ENCODE data around the gene ENO2. TPM values are rescaled to one million over a fixed set of nuclear protein-coding genes. Genes with fewer than 3 reads are reported as not detected.
A peak's percentile ranks its signal among the peaks of the same experiment; 100 is the strongest.

ENO2 gene
- total and polyA plus RNA-seq, 2 experiments from 2014 or later: 43.5 to 53.5 TPM

DNA sequence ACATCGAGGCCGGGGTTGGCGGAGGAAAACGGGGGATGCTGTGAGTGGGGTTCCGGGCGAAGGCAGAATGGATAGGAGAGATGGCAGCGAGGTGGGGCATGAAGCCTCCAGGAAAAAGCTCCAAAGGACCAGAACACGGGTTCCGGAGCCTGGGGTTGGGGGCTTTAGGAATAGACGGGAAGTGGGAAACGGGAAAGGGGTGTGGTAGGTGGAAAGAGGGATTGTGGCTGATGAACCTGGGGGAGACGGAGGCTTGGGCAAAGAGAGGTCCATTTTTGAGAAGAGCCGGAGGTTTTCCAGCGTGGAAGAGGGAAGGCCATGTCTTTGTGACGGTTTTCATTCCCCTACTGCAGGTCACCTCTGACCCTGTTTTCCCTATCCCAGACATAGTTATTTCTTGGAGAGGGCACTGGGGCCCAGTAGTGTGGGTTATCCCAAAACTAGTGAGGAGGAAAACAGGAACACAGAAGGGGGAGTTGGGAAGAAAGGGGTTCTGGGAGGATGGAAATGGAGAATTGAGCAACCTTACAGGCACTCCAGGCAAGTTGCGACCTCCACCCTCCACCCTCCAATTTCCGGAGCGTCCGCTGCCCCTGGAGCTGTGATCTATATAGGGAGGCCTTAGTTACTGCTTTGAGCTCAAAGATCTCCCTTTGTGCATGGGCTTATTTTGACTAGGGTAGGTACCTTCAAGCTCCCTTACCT is 14.5 kb downstream of the ENO2 start:
- no peak for ATAC-seq
- Mint-ChIP-seq H3K4me3 (peak overlapping the region; percentile 97), H3K4me1 (peaks cover 53% of the 10 kb centered on the region), H3K9me3 (no peaks in the 10 kb centered on the region; the same call in 1 of the 3 replicates), H3K36me3 (ENCODE audit: low read depth) (peaks cover 31% of the 10 kb centered on the region), H3K27ac (peak overlapping the region; percentile 82), H3K27me3 (ENCODE audit: insufficient read depth, low read depth, poor library complexity) (peaks cover 32% of the 10 kb centered on the region)
- TF ChIP-seq ETS1 (IDR thresholded peaks at IDR 0.05): peak; percentile 18; the same call in 1 of the 2 replicates
- no peak for TF ChIP-seq STAT1 (IDR thresholded peaks at IDR 0.05; ENCODE audit: unreplicated experiment)
- TF ChIP-seq EZH2 (IDR thresholded peaks at IDR 0.05; ENCODE audit: low read depth, unreplicated experiment): no peak
- TF ChIP-seq, protein P1, sequence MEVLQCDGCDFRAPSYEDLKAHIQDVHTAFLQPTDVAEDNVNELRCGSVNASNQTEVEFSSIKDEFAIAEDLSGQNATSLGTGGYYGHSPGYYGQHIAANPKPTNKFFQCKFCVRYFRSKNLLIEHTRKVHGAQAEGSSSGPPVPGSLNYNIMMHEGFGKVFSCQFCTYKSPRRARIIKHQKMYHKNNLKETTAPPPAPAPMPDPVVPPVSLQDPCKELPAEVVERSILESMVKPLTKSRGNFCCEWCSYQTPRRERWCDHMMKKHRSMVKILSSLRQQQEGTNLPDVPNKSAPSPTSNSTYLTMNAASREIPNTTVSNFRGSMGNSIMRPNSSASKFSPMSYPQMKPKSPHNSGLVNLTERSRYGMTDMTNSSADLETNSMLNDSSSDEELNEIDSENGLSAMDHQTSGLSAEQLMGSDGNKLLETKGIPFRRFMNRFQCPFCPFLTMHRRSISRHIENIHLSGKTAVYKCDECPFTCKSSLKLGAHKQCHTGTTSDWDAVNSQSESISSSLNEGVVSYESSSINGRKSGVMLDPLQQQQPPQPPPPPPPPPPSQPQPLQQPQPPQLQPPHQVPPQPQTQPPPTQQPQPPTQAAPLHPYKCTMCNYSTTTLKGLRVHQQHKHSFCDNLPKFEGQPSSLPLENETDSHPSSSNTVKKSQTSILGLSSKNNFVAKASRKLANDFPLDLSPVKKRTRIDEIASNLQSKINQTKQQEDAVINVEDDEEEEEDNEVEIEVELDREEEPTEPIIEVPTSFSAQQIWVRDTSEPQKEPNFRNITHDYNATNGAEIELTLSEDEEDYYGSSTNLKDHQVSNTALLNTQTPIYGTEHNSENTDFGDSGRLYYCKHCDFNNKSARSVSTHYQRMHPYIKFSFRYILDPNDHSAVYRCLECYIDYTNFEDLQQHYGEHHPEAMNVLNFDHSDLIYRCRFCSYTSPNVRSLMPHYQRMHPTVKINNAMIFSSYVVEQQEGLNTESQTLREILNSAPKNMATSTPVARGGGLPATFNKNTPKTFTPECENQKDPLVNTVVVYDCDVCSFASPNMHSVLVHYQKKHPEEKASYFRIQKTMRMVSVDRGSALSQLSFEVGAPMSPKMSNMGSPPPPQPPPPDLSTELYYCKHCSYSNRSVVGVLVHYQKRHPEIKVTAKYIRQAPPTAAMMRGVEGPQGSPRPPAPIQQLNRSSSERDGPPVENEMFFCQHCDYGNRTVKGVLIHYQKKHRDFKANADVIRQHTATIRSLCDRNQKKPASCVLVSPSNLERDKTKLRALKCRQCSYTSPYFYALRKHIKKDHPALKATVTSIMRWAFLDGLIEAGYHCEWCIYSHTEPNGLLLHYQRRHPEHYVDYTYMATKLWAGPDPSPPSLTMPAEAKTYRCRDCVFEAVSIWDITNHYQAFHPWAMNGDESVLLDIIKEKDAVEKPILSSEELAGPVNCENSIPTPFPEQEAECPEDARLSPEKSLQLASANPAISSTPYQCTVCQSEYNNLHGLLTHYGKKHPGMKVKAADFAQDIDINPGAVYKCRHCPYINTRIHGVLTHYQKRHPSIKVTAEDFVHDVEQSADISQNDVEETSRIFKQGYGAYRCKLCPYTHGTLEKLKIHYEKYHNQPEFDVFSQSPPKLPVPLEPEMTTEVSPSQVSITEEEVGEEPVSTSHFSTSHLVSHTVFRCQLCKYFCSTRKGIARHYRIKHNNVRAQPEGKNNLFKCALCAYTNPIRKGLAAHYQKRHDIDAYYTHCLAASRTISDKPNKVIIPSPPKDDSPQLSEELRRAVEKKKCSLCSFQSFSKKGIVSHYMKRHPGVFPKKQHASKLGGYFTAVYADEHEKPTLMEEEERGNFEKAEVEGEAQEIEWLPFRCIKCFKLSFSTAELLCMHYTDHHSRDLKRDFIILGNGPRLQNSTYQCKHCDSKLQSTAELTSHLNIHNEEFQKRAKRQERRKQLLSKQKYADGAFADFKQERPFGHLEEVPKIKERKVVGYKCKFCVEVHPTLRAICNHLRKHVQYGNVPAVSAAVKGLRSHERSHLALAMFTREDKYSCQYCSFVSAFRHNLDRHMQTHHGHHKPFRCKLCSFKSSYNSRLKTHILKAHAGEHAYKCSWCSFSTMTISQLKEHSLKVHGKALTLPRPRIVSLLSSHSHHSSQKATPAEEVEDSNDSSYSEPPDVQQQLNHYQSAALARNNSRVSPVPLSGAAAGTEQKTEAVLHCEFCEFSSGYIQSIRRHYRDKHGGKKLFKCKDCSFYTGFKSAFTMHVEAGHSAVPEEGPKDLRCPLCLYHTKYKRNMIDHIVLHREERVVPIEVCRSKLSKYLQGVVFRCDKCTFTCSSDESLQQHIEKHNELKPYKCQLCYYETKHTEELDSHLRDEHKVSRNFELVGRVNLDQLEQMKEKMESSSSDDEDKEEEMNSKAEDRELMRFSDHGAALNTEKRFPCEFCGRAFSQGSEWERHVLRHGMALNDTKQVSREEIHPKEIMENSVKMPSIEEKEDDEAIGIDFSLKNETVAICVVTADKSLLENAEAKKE (CRISPR knock-in tag; IDR thresholded peaks at IDR 0.05): no peak
- no peak for TF ChIP-seq NANOG (IDR thresholded peaks at IDR 0.05; ENCODE audit: borderline replicate concordance)
- no peak for TF ChIP-seq JUNB (IDR thresholded peaks at IDR 0.05; ENCODE audit: unreplicated experiment)
- Histone ChIP-seq H3K27me3 (ENCODE audit: insufficient read depth) (no peaks in the 10 kb centered on the region), H4K20me1 (replicated peaks; ENCODE audit: insufficient read depth) (peaks cover 26% of the 10 kb centered on the region), H3K9me2 (ENCODE audit: insufficient read depth) (no peaks in the 10 kb centered on the region), H3K36me3 (ENCODE audit: insufficient read depth) (peaks cover 4% of the 10 kb centered on the region), H2AFZ (no peak overlapping the region), H3K27ac (ENCODE audit: low read depth) (no peak overlapping the region), H3K79me2 (replicated peaks; ENCODE audit: insufficient read depth) (peaks cover 59% of the 10 kb centered on the region), H3K4me2 (peak overlapping the region; percentile 99), H3F3A (replicated peaks; ENCODE audit: low read depth) (peaks cover 39% of the 10 kb centered on the region), H3K4me1 (ENCODE audit: insufficient read depth) (peaks cover 51% of the 10 kb centered on the region), H3K4me3 (peak overlapping the region; percentile 97)
- no peak for DNase-seq (ENCODE audit: low spot score)

Measured in GM23338 (cell line).